GM12878 (cell line): Measurements from ENCODE around the gene CD2AP. TPM values are rescaled to one million over a fixed set of nuclear protein-coding genes. Genes with fewer than 3 reads are reported as not detected.

Experiments
- ATAC-seq: fragments of 200-7000 bp; cut with Tn5 transposase; 3 replicates; pipeline ENCODE4 v1.9.1; 2020; ENCODE audit warnings: mild to moderate bottlenecking, moderate library complexity
- BruUV-seq: library from RNA; stranded (reverse); fragments of 400-500 nt; replicated peaks from 2 replicates; lab custom pipeline; 2021; lab: Mats Ljungman, UMichigan
- CTCF ChIA-PET: fragments of 300-600 bp; sonication (Branson Sonifier 250); formaldehyde crosslinking; extraction: SDS; loops from one replicate; lab custom pipeline; 2021; ENCODE audit warnings: inconsistent platforms; lab: Yijun Ruan, JAX
- POLR2A ChIA-PET: fragments of 350-600 bp; formaldehyde crosslinking; extraction: SDS; loops from one replicate; lab custom pipeline; 2021; ENCODE audit warnings: inconsistent platforms; lab: Charles Lee
- RAD21 ChIA-PET: fragments of 300-600 bp; sonication (Branson Sonifier 250); formaldehyde crosslinking; loops from one replicate; lab custom pipeline; 2023; ENCODE audit warnings: antibody characterized with exemption; ENCODE audit not compliant: unreplicated experiment; lab: Charles Lee
- SMC1A ChIA-PET: fragments of 300-600 bp; sonication (Branson Sonifier 250); formaldehyde crosslinking; loops from one replicate; lab custom pipeline; 2023; ENCODE audit not compliant: unreplicated experiment, uncharacterized antibody; lab: Charles Lee
- DNase-seq: peaks from one replicate; pipeline ENCODE4 v3.0.0-alpha.2; 2011; ENCODE audit warnings: low read depth, low spot score
- FAIRE-seq: peaks from 3 replicates; lab custom pipeline; 2011; peaks lifted over from hg19 to GRCh38; lab: Jason Lieb, UNC
- H2AFZ ChIP-seq: 2 replicates; pipeline ENCODE4 v1.6.0; 2011; ENCODE audit warnings: low read depth, low read length, control low read depth; ENCODE audit not compliant: control insufficient read depth
- H3K27ac ChIP-seq: 2 replicates; pipeline ENCODE4 v1.5.1; 2011; ENCODE audit warnings: control low read depth; ENCODE audit not compliant: control insufficient read depth, insufficient read depth
- H3K27me3 ChIP-seq, 2 experiments: replicated peaks in 1 of 2; 2 replicates each; pipeline versions ENCODE4 v1.6.0 to v1.6.1; 2011; ENCODE audit warnings: low read length in 1 of 2; ENCODE audit not compliant: control insufficient read depth in 2 of 2, insufficient read depth in 2 of 2
- H3K36me3 ChIP-seq, 2 experiments: 2 replicates each; pipeline ENCODE4 v1.5.1; 2011; ENCODE audit warnings: low read length in 1 of 2; ENCODE audit not compliant: control insufficient read depth in 2 of 2, insufficient read depth in 2 of 2
- H3K4me1 ChIP-seq: 2 replicates; pipeline ENCODE4 v1.6.1; 2011; ENCODE audit warnings: mild to moderate bottlenecking, low read length, moderate library complexity, mixed read lengths; ENCODE audit not compliant: control insufficient read depth, insufficient read depth
- H3K4me2 ChIP-seq: 2 replicates; pipeline ENCODE4 v1.6.0; 2011; ENCODE audit warnings: control low read depth; ENCODE audit not compliant: control insufficient read depth, insufficient read depth
- H3K4me3 ChIP-seq: fragments of 200-600 bp; sonication (generic); 2 replicates; pipeline ENCODE4 v1.5.1; 2016
- H3K79me2 ChIP-seq: 2 replicates; pipeline ENCODE4 v1.6.0; 2011; ENCODE audit warnings: low read length; ENCODE audit not compliant: control insufficient read depth, insufficient read depth
- H3K9ac ChIP-seq: 2 replicates; pipeline ENCODE4 v1.8.0; 2011; ENCODE audit warnings: low read length, control low read depth, mixed read lengths; ENCODE audit not compliant: control insufficient read depth, insufficient read depth
- H3K9me3 ChIP-seq: replicated peaks from 3 replicates; pipeline ENCODE4 v1.5.1; 2011; ENCODE audit warnings: mild to moderate bottlenecking, low read length; ENCODE audit not compliant: control insufficient read depth, insufficient read depth
- H4K20me1 ChIP-seq: 2 replicates; pipeline ENCODE4 v1.6.0; 2011; ENCODE audit not compliant: control insufficient read depth, insufficient read depth
- BCLAF1 ChIP-seq: fragments of 450-650 bp; IDR thresholded peaks from 2 replicates; pipeline ENCODE4 v1.6.1; 2017; ENCODE audit warnings: antibody characterized with exemption, mild to moderate bottlenecking, moderate library complexity
- DPF2 ChIP-seq: fragments of 450-650 bp; IDR thresholded peaks from 2 replicates; pipeline ENCODE4 v1.6.1; 2017; ENCODE audit warnings: mild to moderate bottlenecking
- GABPA ChIP-seq: IDR thresholded peaks from 2 replicates; pipeline ENCODE4 v1.6.1; 2014; ENCODE audit warnings: antibody characterized with exemption, low read depth, mild to moderate bottlenecking, inconsistent platforms
- GATAD2B ChIP-seq: fragments of 450-650 bp; conservative IDR thresholded peaks from 2 replicates; pipeline ENCODE4 v1.6.1; 2017; ENCODE audit warnings: low read depth, mild to moderate bottlenecking, moderate library complexity
- MEF2A ChIP-seq: IDR thresholded peaks from 2 replicates; pipeline ENCODE4 v1.6.1; 2011; ENCODE audit warnings: low read depth, mild to moderate bottlenecking, low read length, moderate library complexity; ENCODE audit not compliant: insufficient read depth
- PKNOX1 ChIP-seq: fragments of 450-650 bp; IDR thresholded peaks from 2 replicates; pipeline ENCODE4 v1.6.1; 2016; ENCODE audit warnings: mild to moderate bottlenecking
- POLR2AphosphoS2 ChIP-seq: IDR thresholded peaks from 2 replicates; pipeline ENCODE4 v1.6.1; 2011; ENCODE audit warnings: low read depth, mild to moderate bottlenecking, low read length, improper control_type of control experiment, moderate library complexity
- POU2F2 ChIP-seq: IDR thresholded peaks from 3 replicates; pipeline ENCODE4 v1.6.1; 2011; ENCODE audit warnings: low read depth, mild to moderate bottlenecking, low read length, borderline replicate concordance
- SIX5 ChIP-seq: IDR thresholded peaks from 2 replicates; pipeline ENCODE4 v1.6.1; 2011; ENCODE audit warnings: mild to moderate bottlenecking, low read depth, low read length, moderate library complexity; ENCODE audit not compliant: severe bottlenecking
- SUPT20H ChIP-seq: IDR thresholded peaks from 2 replicates; pipeline ENCODE4 v1.6.1; 2011; ENCODE audit warnings: low read depth, mild to moderate bottlenecking, low read length, moderate library complexity, borderline replicate concordance; ENCODE audit not compliant: control insufficient read depth
- TBL1XR1 ChIP-seq: IDR thresholded peaks from 2 replicates; pipeline ENCODE4 v1.6.1; 2012; ENCODE audit warnings: low read depth, low read length, improper control_type of control experiment
- WGBS: methylation state at CpG from one replicate; pipeline ENCODE4 v1.1.6; 2016; ENCODE audit warnings: low lambda C conversion rate; ENCODE audit not compliant: insufficient replicate concordance, insufficient coverage; ENCODE audit errors: missing lambda C conversion rate; 5-methylcytosine and 5-hydroxymethylcytosine counted together
- in situ Hi-C: fragments of 300-500 bp; cut with MboI; formaldehyde crosslinking; loops from 9 replicates; pipeline ENCODE4 v1.14.3; 2018; ENCODE audit warnings: mixed read lengths
- intact Hi-C: fragments of 100-400 bp; cut with micrococcal nuclease; formaldehyde crosslinking; loops from one replicate; pipeline ENCODE4 v1.14.2; 2022; ENCODE audit not compliant: unreplicated experiment
- polyA plus RNA-seq, 11 experiments: library from polyadenylated mRNA; depleted of rRNA in 4 of 11; unstranded in 6 of 11; stranded (reverse) in 5 of 11; fragments of >200 nt; fragmentation: Nextera tagmentation in 4 of 11; fragmentation: Illumina TruSeq in 1 of 11; extraction: Ambion mirVana in 4 of 11; extraction: Trizol in 1 of 11; gene quantifications; 1 replicate in 1 of 11; 2 replicates in 10 of 11; pipeline versions ENCODE4 v1.2.1 to v1.2.3, GENCODE V29; 2011 to 2016; ENCODE audit warnings: inconsistent platforms in 2 of 11, missing spikeins in 2 of 11, low read depth in 1 of 11
- total RNA-seq, 4 experiments: library from RNA; depleted of rRNA in 3 of 4; stranded (reverse); fragments of >200 nt in 3 of 4; fragmentation: Illumina TruSeq in 1 of 4; extraction: Trizol in 1 of 4; gene quantifications; 2 replicates each; pipeline versions ENCODE4 v1.2.1 to v1.2.3, GENCODE V29; 2013 to 2021
- TF ChIP-seq, protein P1 (sequence below): IDR thresholded peaks from 2 replicates; pipeline ENCODE4 v1.6.1; 2012; ENCODE audit warnings: low read depth, low read length, improper control_type of control experiment

Gene CD2AP
- total and polyA plus RNA-seq, 10 of the 15 experiments (the other 5 are each of a cell fraction or from before 2014, with no cell fraction given) = 5.4 to 46.6 (median 20.9) TPM

- TF ChIP-seq TBL1XR1 (no peak), GABPA (no peak), MEF2A (no peak), BCLAF1 (no peak)
These were observed 176.1 kb downstream of the CD2AP start (continued) for GRCh38 chr6:47653706-47654105.

GRCh38 chr6:47654255-47654654 is 176.7 kb downstream of the CD2AP start:
- no peak overlapping the region for H3K4me3 ChIP-seq
- FAIRE-seq (no peak), DNase-seq (no peak), ATAC-seq (no peak)
- H3K4me2 ChIP-seq = no peak overlapping the region
- RAD21 ChIA-PET = no interaction called here
- H3K27me3 ChIP-seq = no peaks in the 10 kb centered on the region
- no TSS peak for BruUV-seq
- H3K36me3 ChIP-seq = no peaks in the 10 kb centered on the region
- SMC1A ChIA-PET = no interaction called here
- H3K9me3 ChIP-seq = no peaks in the 10 kb centered on the region
- no peak overlapping the region for H3K27ac ChIP-seq
- H4K20me1 ChIP-seq = no peaks in the 10 kb centered on the region
- intact Hi-C loops = no loop called here
- no peak overlapping the region for H3K9ac ChIP-seq
- in situ Hi-C loops = no loop called here
- 42% methylated on average over 4 of the region's 4 CpGs for WGBS
- POLR2A ChIA-PET = no interaction called here
- CTCF ChIA-PET = interaction anchor here (1.1 to 1.7 kb wide), 2 partner anchors 19 to 23 kb away, joined by 3 to 4 read pairs; no protein-coding TSS in a partner anchor
- peaks cover 4% of the 10 kb centered on the region for H3K4me1 ChIP-seq
- no peak overlapping the region for H2AFZ ChIP-seq
- H3K79me2 ChIP-seq = no peaks in the 10 kb centered on the region
- TF ChIP-seq PKNOX1 = no peak
- TF ChIP-seq GATAD2B = no peak
- no peak for TF ChIP-seq SIX5
- TF ChIP-seq POU2F2 = no peak
- no peak for TF ChIP-seq SUPT20H
- TF ChIP-seq POLR2AphosphoS2 = no peak
- no peak for TF ChIP-seq BCLAF1
- no peak for TF ChIP-seq DPF2
- TF ChIP-seq, protein P1, sequence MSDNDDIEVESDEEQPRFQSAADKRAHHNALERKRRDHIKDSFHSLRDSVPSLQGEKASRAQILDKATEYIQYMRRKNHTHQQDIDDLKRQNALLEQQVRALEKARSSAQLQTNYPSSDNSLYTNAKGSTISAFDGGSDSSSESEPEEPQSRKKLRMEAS = no peak
